ENCODE results near the gene LRRC23.
A peak's percentile ranks its signal among the peaks of the same experiment; 100 is the strongest.

Gene LRRC23

GRCh38 chr12:6925540-6926279 is 21.1 kb downstream of the LRRC23 start:
- no peak for DNase-seq (ENCODE audit: low read depth)

GRCh38 chr12:6927379-6928021 is 22.9 kb downstream of the LRRC23 start, which contains the start of gene ATN1:
TSS of gene ATN1 (plus strand) at chr12:6927959. CDS start at chr12:6934002, 6,043 bp downstream.
- DNase-seq (ENCODE audit: low read depth): no peak

GRCh38 chr12:6928022-6928702 is 23.5 kb downstream of the LRRC23 start:
- no peak for DNase-seq (ENCODE audit: low read depth)

GRCh38 chr12:6928703-6929407 is 24.2 kb downstream of the LRRC23 start:
- no peak for DNase-seq (ENCODE audit: low read depth)

- no peak for DNase-seq (ENCODE audit: low read depth)
Measured at GRCh38 chr12:6929466-6930452, 25.1 kb downstream of the LRRC23 start.

- DNase-seq (ENCODE audit: low read depth): no peak
Measured at GRCh38 chr12:6932766-6933165, 28.1 kb downstream of the LRRC23 start.

- DNase-seq (ENCODE audit: low read depth): no peak
Measured at GRCh38 chr12:6934110-6934509, 29.5 kb downstream of the LRRC23 start.

- no peak for DNase-seq (ENCODE audit: low read depth)
Measured at GRCh38 chr12:6935371-6936193, 31.0 kb downstream of the LRRC23 start.

- no peak for DNase-seq (ENCODE audit: low read depth)
Measured at GRCh38 chr12:6936194-6936635, 31.6 kb downstream of the LRRC23 start.

- no peak for DNase-seq (ENCODE audit: low read depth)
Measured at GRCh38 chr12:6936636-6937480, 32.2 kb downstream of the LRRC23 start.

GRCh38 chr12:6937481-6938352 is 33.1 kb downstream of the LRRC23 start:
- peak; percentile 82 for DNase-seq (ENCODE audit: low read depth)

GRCh38 chr12:6938353-6939190 is 34.0 kb downstream of the LRRC23 start:
- DNase-seq (ENCODE audit: low read depth): no peak

GRCh38 chr12:6939191-6939540 is 34.5 kb downstream of the LRRC23 start:
- DNase-seq (ENCODE audit: low read depth): no peak

GRCh38 chr12:6941267-6941666 is 36.6 kb downstream of the LRRC23 start:
- DNase-seq (ENCODE audit: low read depth): no peak

GRCh38 chr12:6941782-6942181 is 37.2 kb downstream of the LRRC23 start:
- DNase-seq (ENCODE audit: low read depth): no peak

GRCh38 chr12:6942331-6942665 is 37.7 kb downstream of the LRRC23 start:
- no peak for DNase-seq (ENCODE audit: low read depth)

GRCh38 chr12:6943389-6943721 is 38.7 kb downstream of the LRRC23 start:
- no peak for DNase-seq (ENCODE audit: low read depth)

Data from activated T-cell treated with anti-CD3 and anti-CD28 coated beads for 1 hour (primary cell).